OCI-LY7 (cell line): ENCODE data around the gene ADSS2. TPM values are rescaled to one million over a fixed set of nuclear protein-coding genes. Genes with fewer than 3 reads are reported as not detected.

Experiments used
- BruUV-seq: library from RNA; stranded (reverse); fragments of 400-500 nt; replicated peaks from 2 replicates; lab custom pipeline; 2021; lab: Mats Ljungman, UMichigan
- CTCF ChIA-PET: fragments of 300-600 bp; sonication (Branson Sonifier 250); formaldehyde crosslinking; loops from one replicate; lab custom pipeline; 2022; ENCODE audit warnings: antibody characterized with exemption; ENCODE audit not compliant: unreplicated experiment; lab: Charles Lee
- POLR2A ChIA-PET: fragments of 300-600 bp; sonication (Branson Sonifier 250); formaldehyde crosslinking; loops from one replicate; lab custom pipeline; 2022; ENCODE audit warnings: antibody characterized with exemption; lab: Charles Lee
- DNase-seq: peaks from one replicate; pipeline ENCODE4 v3.0.0-alpha.2; 2015; ENCODE audit warnings: low spot score
- H2AFZ ChIP-seq: fragments of 200-600 bp; sonication (generic), shearing (Covaris generic); 2 replicates; pipeline ENCODE4 v1.6.1; 2014; ENCODE audit warnings: mild to moderate bottlenecking, antibody characterized with exemption, low read length, moderate library complexity
- H3K27ac ChIP-seq: fragments of 200-600 bp; sonication (generic); 2 replicates; pipeline ENCODE4 v1.5.1; 2014; ENCODE audit warnings: mixed run types, low read depth, mild to moderate bottlenecking, moderate library complexity, low read length, inconsistent platforms; ENCODE audit not compliant: poor library complexity, severe bottlenecking
- H3K36me3 ChIP-seq: fragments of 200-600 bp; sonication (generic); 2 replicates; pipeline ENCODE4 v1.6.1; 2014; ENCODE audit warnings: mild to moderate bottlenecking, antibody characterized with exemption, low read length, moderate library complexity, mixed read lengths; ENCODE audit not compliant: insufficient read depth
- H3K4me1 ChIP-seq: fragments of 200-600 bp; sonication (generic); 2 replicates; pipeline ENCODE4 v1.5.1; 2014; ENCODE audit warnings: mild to moderate bottlenecking, low read length; ENCODE audit not compliant: insufficient read depth, poor library complexity, severe bottlenecking
- H3K4me2 ChIP-seq: fragments of 200-600 bp; sonication (generic); 2 replicates; pipeline ENCODE4 v1.6.1; 2014; ENCODE audit warnings: mild to moderate bottlenecking, low read length
- H3K4me3 ChIP-seq: fragments of 200-600 bp; sonication (generic); 2 replicates; pipeline ENCODE4 v1.5.1; 2014; ENCODE audit warnings: mild to moderate bottlenecking, low read depth, low read length; ENCODE audit not compliant: poor library complexity, severe bottlenecking
- H3K79me2 ChIP-seq: fragments of 200-600 bp; sonication (generic); 2 replicates; pipeline ENCODE4 v1.6.1; 2016; ENCODE audit warnings: low read depth, mild to moderate bottlenecking, low read length, moderate library complexity, mixed read lengths; ENCODE audit not compliant: insufficient read depth
- H3K9me2 ChIP-seq: fragments of 200-600 bp; sonication (generic); 2 replicates; pipeline ENCODE4 v1.6.1; 2016; ENCODE audit warnings: mild to moderate bottlenecking, low read length, mixed read lengths; ENCODE audit not compliant: insufficient read depth
- H3K9me3 ChIP-seq: fragments of 200-600 bp; sonication (generic); 2 replicates; pipeline ENCODE4 v1.6.1; 2014; ENCODE audit warnings: mild to moderate bottlenecking, mixed run types, low read length, mixed read lengths
- H4K20me1 ChIP-seq: fragments of 200-600 bp; sonication (generic); 2 replicates; pipeline ENCODE4 v1.6.1; 2014; ENCODE audit warnings: mild to moderate bottlenecking, antibody characterized with exemption, low read length, moderate library complexity, mixed read lengths; ENCODE audit not compliant: insufficient read depth
- EZH2phosphoT487 ChIP-seq: fragments of 200-600 bp; sonication (generic); IDR thresholded peaks from 2 replicates; pipeline ENCODE4 v1.6.1; 2018; ENCODE audit warnings: low read depth, borderline replicate concordance, mild to moderate bottlenecking, mixed run types, antibody characterized with exemption, low read length, moderate library complexity, mixed read lengths
- intact Hi-C: fragments of 100-400 bp; cut with micrococcal nuclease; formaldehyde crosslinking; loops from one replicate; pipeline ENCODE4 v1.10.0; 2022; ENCODE audit not compliant: unreplicated experiment
- total RNA-seq, 2 experiments: library from RNA; depleted of rRNA in 1 of 2; stranded (reverse); fragments of >200 nt in 1 of 2; shearing (Covaris generic) in 1 of 2; gene quantifications; 2 replicates each; pipeline ENCODE4 v1.2.3, GENCODE V29; 2014 to 2022
- TF ChIP-seq, protein P1 (sequence below): fragments of 200-600 bp; sonication (generic); conservative IDR thresholded peaks from 2 replicates; pipeline ENCODE4 v1.5.1; 2014; ENCODE audit warnings: mild to moderate bottlenecking, antibody characterized with exemption, low read length, moderate library complexity, mixed read lengths

Gene ADSS2
- total RNA-seq, 2 experiments from 2014 or later, result 35.2 to 54.6 TPM

- Histone ChIP-seq H2AFZ (no peak overlapping the region), H3K27ac (no peak overlapping the region), H4K20me1 (peaks cover 27% of the 10 kb centered on the region), H3K4me1 (peaks cover 38% of the 10 kb centered on the region), H3K79me2 (peaks cover 86% of the 10 kb centered on the region), H3K4me3 (no peak overlapping the region), H3K36me3 (peaks cover 72% of the 10 kb centered on the region), H3K9me2 (no peaks in the 10 kb centered on the region), H3K4me2 (no peak overlapping the region), H3K9me3 (peaks cover 2% of the 10 kb centered on the region; the same call in 1 of the 2 replicates)
- DNase-seq, result no peak
- intact Hi-C loops, result no loop called here
- ChIA-PET CTCF (no interaction called here), POLR2A (interaction anchor here (1.1 to 2.1 kb wide), 2 partner anchors 20 to 33 kb away, joined by 5 to 8 read pairs; no protein-coding TSS in a partner anchor)
- TF ChIP-seq, protein P1, sequence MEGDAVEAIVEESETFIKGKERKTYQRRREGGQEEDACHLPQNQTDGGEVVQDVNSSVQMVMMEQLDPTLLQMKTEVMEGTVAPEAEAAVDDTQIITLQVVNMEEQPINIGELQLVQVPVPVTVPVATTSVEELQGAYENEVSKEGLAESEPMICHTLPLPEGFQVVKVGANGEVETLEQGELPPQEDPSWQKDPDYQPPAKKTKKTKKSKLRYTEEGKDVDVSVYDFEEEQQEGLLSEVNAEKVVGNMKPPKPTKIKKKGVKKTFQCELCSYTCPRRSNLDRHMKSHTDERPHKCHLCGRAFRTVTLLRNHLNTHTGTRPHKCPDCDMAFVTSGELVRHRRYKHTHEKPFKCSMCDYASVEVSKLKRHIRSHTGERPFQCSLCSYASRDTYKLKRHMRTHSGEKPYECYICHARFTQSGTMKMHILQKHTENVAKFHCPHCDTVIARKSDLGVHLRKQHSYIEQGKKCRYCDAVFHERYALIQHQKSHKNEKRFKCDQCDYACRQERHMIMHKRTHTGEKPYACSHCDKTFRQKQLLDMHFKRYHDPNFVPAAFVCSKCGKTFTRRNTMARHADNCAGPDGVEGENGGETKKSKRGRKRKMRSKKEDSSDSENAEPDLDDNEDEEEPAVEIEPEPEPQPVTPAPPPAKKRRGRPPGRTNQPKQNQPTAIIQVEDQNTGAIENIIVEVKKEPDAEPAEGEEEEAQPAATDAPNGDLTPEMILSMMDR, result no peak
- TF ChIP-seq EZH2phosphoT487, result no peak
- no TSS peak for BruUV-seq
Observed at GRCh38 chr1:244447552-244447951, 4.2 kb downstream of the ADSS2 start.

GRCh38 chr1:244447024-244447423 lies 4.7 kb downstream of the ADSS2 start:
- H3K36me3 ChIP-seq, result peaks cover 77% of the 10 kb centered on the region
- ChIA-PET CTCF (no interaction called here), POLR2A (interaction anchor here (0.5 to 2.1 kb wide), 6 partner anchors 10 to 388 kb away, joined by 3 to 8 read pairs (median 6); partner anchors contain the start of gene COX20)
- H3K79me2 ChIP-seq, result peaks cover 91% of the 10 kb centered on the region
- no peaks in the 10 kb centered on the region for H3K9me3 ChIP-seq
- BruUV-seq, result no TSS peak
- H3K4me2 ChIP-seq, result no peak overlapping the region
- peaks cover 35% of the 10 kb centered on the region for H3K4me1 ChIP-seq
- DNase-seq, result no peak
- H3K9me2 ChIP-seq, result no peaks in the 10 kb centered on the region
- intact Hi-C loops, result no loop called here
- no peak overlapping the region for H2AFZ ChIP-seq
- no peak overlapping the region for H3K27ac ChIP-seq
- TF ChIP-seq EZH2phosphoT487, result no peak
- TF ChIP-seq, protein P1, result no peak
- H3K4me3 ChIP-seq, result no peak overlapping the region
- peaks cover 27% of the 10 kb centered on the region for H4K20me1 ChIP-seq
